HFFc6 (cell line): ENCODE measurements around the gene PYGB. TPM values are rescaled to one million over a fixed set of nuclear protein-coding genes. Genes with fewer than 3 reads are reported as not detected.

Source experiments
- DNase-seq: peaks from one replicate; pipeline ENCODE4 v3.0.0-alpha.2; 2018
- H3K27ac Mint-ChIP-seq: 2 replicates; pipeline ENCODE4 v1.8.0; 2020; ENCODE audit warnings: mild to moderate bottlenecking, mixed read lengths
- H3K27me3 Mint-ChIP-seq: 2 replicates; pipeline ENCODE4 v1.8.0; 2021; ENCODE audit warnings: mild to moderate bottlenecking, moderate library complexity, mixed read lengths; ENCODE audit not compliant: insufficient read depth
- H3K36me3 Mint-ChIP-seq: 2 replicates; pipeline ENCODE4 v1.8.0; 2021; ENCODE audit warnings: low read depth, mixed read lengths
- H3K4me1 Mint-ChIP-seq: 2 replicates; pipeline ENCODE4 v1.8.0; 2020; ENCODE audit warnings: low read depth, mixed read lengths
- H3K4me3 Mint-ChIP-seq: 2 replicates; pipeline ENCODE4 v1.8.0; 2020; ENCODE audit warnings: mild to moderate bottlenecking, moderate library complexity, mixed read lengths
- H3K9me3 Mint-ChIP-seq: 2 replicates; pipeline ENCODE4 v1.8.0; 2020; ENCODE audit warnings: mild to moderate bottlenecking, mixed read lengths
- CTCF ChIP-seq: fragments of 200-600 bp; sonication (generic); IDR thresholded peaks from 2 replicates; pipeline ENCODE4 v1.5.0; 2021; ENCODE audit warnings: antibody characterized with exemption, mild to moderate bottlenecking
- total RNA-seq, 6 experiments: library from RNA; stranded (reverse); fragmentation: NEBNext Ultra II Directional; extraction: Animal tissue kit (Norgen Biotek cat#: 25700); gene quantifications; 2 replicates in 1 of 6; 3 replicates in 5 of 6; pipeline ENCODE4 v1.2.3, GENCODE V29; 2021

Gene PYGB
- total RNA-seq, 6 experiments from 2014 or later = 65.4 to 75.6 (median 70.2) TPM

DNA sequence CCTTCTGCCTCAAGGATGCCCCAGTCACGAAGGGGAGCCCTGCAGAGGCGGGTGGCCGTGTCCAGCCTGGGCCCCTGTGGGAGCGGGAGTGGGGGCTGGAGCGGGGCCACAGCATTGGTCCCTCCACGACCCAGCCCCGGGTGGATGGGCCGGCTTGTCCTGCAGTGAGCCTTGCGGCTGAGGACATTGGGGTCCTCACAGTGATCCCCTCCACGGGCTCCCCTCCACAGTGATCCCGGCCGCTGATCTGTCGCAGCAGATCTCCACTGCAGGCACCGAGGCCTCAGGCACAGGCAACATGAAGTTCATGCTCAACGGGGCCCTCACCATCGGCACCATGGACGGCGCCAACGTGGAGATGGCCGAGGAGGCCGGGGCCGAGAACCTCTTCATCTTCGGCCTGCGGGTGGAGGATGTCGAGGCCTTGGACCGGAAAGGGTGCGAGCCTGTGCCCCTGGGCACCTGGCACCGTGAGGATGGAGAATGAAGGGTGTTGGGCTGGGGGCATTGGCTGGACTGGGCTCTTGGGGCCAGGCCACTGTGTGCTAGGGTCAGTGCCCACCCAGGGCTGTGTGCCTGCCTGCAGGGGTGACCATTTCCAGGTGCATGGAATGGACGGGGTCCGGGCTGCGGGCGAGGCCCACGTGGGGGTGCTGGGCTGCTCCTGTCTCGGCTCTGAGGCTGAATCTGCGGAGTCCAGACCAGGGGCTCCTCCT is 44.4 kb downstream of the PYGB start:
- H3K27me3 Mint-ChIP-seq = peaks cover 4% of the 10 kb centered on the region
- H3K27ac Mint-ChIP-seq = no peak overlapping the region
- peaks cover 6% of the 10 kb centered on the region; the same call in 1 of the 2 replicates for H3K36me3 Mint-ChIP-seq

DNA sequence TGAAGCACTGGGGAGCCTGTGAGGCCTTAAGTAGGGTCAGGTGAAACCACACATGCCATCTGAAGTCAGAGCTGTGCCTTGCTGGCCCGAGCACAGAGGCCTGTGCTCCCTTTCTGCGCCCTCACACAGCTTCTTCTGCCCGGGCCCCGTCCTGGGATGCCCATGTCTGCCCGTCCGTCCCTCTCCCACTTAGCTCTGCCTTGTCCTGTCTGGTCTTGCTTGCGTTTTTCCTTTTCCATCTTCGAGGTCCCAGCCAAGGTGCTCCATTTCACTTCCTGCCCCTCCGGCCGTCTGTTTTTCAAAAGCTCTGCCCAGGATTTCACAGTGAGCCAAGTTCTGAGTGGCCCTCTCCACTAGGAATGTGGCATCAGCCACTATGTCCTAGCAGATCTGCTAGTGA is 45.6 kb downstream of the PYGB start:
- Mint-ChIP-seq H3K4me1 (no peaks in the 10 kb centered on the region), H3K4me3 (no peak overlapping the region; the same call in 1 of the 2 replicates), H3K36me3 (peaks cover 5% of the 10 kb centered on the region; the same call in 1 of the 2 replicates), H3K27me3 (peaks cover 4% of the 10 kb centered on the region), H3K9me3 (no peaks in the 10 kb centered on the region), H3K27ac (peak overlapping the region; percentile 73)
- no peak for TF ChIP-seq CTCF
- DNase-seq = no peak

More for the DNA sequence above, 44.4 kb downstream of the PYGB start:
- H3K4me3 Mint-ChIP-seq = no peak overlapping the region
- no peak for TF ChIP-seq CTCF
- DNase-seq = no peak
- H3K9me3 Mint-ChIP-seq = no peaks in the 10 kb centered on the region
- no peaks in the 10 kb centered on the region for H3K4me1 Mint-ChIP-seq

DNA sequence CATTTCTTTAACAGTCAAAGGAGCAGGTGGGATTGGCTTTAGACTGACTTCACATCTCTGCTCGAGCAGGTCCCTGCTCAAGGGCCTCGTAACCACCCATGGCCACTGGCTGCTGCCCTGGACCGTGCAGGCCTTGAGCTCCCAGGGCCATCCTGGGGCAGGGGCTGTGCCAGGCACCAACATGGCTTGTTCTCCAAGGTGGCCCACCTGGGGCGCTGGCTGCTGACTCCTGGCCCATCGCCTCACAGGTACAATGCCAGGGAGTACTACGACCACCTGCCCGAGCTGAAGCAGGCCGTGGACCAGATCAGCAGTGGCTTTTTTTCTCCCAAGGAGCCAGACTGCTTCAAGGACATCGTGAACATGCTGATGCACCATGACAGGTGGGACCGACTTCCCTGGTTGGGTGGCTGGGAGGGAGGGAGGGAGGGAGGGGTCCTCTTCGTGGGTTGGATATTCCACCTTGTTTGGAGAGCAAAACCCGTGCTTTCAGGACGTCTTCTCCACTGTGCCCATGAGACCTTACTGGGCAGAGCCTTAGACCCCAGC is 46.1 kb downstream of the PYGB start:
- H3K27ac Mint-ChIP-seq = no peak overlapping the region
- DNase-seq = no peak
- no peak for TF ChIP-seq CTCF
- no peaks in the 10 kb centered on the region for H3K9me3 Mint-ChIP-seq
- H3K4me3 Mint-ChIP-seq = no peak overlapping the region
- peaks cover under 1% of the 10 kb centered on the region; the same call in 1 of the 2 replicates for H3K4me1 Mint-ChIP-seq
- H3K36me3 Mint-ChIP-seq = peaks cover 5% of the 10 kb centered on the region; the same call in 1 of the 2 replicates
- peaks cover 4% of the 10 kb centered on the region for H3K27me3 Mint-ChIP-seq

DNA sequence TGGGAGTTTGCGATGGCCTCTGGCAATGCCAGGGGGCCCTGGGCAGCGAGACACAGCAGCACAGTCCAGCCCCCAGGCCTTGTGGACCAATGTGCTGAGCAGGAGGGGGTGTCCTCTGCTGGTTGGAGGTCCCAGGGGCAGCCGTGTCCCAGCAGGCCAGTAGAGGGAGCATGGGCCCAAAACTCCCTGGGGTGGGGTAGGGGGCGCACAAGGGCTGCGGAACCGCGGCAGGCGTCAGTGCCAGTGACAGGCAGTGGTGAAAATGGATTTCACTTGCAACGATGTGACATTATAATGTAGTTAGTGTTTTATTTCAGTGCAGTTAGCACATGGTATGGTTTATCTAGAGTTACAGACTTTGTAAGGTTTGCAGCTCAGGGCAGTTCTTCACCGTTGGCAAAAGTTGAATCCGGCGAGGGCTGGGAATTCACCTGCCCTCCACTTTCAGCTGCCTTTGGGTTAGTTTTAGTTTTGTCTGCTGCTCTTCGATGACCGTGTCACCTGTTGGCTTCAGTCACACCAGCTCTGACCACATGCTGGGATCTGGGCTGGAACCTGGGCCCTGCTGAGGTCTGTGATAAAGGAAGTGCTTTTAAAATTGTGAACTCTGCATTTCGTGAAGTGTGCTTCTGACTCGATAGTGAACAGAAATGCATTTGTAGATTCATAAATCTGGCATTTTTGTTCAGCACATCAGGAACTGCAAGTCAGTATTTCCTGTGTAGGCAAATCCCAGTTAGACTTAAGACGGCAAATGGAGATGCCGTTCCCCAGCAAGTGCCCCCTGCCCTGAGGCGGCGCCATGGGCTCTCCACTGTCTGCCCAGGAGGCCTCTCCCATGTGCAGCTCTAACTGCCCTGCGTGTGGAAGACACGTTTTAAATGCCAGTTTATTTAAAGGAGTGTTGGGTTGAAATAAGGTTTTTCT is 46.8 kb downstream of the PYGB start:
- Mint-ChIP-seq H3K36me3 (0 out of 2 replicates have a peak, but pooled peaks cover 5% of the 10 kb centered on the region), H3K27ac (peak overlapping the region; percentile 43), H3K27me3 (peaks cover 7% of the 10 kb centered on the region), H3K4me3 (no peak overlapping the region), H3K9me3 (no peaks in the 10 kb centered on the region), H3K4me1 (peaks cover 8% of the 10 kb centered on the region)
- TF ChIP-seq CTCF = peak; percentile 89
- peak; percentile 38 for DNase-seq

DNA sequence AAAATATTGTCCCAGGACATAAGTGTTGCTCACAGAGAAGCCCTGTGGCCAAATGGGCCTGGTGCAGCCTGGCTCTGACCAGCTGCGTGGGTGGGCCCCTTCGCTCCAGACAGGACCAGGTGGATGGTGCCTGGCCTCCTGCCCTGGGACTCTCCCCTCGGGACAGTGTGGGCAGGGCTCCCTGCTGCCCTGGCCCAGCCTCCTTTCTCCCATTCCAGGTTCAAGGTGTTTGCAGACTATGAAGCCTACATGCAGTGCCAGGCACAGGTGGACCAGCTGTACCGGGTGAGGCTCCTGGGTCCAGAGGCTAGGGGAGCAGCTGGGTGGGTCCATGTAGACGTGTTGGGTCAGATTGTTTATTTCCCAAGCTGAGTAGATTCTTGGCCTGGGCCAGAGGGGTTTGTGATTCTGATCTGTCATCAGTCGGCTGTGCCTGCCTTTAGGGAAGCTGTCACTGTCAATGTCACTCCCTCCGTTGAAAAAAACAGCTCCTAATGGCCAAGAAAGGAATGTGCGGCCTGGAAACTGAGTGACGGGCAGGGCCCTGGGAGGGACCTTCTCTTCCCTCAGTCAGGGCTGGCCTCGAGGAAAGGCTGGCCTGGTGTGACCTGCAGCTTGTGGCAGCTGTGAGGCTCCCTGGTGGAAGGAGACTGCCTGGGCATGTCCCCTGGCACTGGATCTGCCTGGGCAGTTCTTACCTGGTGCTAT is 47.7 kb downstream of the PYGB start:
- Mint-ChIP-seq H3K9me3 (no peaks in the 10 kb centered on the region), H3K27ac (peak overlapping the region; percentile 43; the same call in 1 of the 2 replicates), H3K4me3 (no peak overlapping the region), H3K27me3 (peaks cover 11% of the 10 kb centered on the region), H3K4me1 (peaks cover 16% of the 10 kb centered on the region), H3K36me3 (0 out of 2 replicates have a peak, but pooled peaks cover 5% of the 10 kb centered on the region)
- no peak for DNase-seq
- TF ChIP-seq CTCF = no peak
